Activated naive CD4-positive, alpha-beta T cell treated with anti-CD3 and anti-CD28 coated beads for 36 hours (primary cell): ENCODE data around the gene ROCK1. TPM values are rescaled to one million over a fixed set of nuclear protein-coding genes. Genes with fewer than 3 reads are reported as not detected.

ENCODE experiments used
- CTCF ChIA-PET: fragments of 350-600 bp; sonication (Branson Sonifier 250); formaldehyde crosslinking; loops from one replicate; lab custom pipeline; 2021; ENCODE audit warnings: antibody characterized with exemption; lab: Charles Lee
- DNase-seq: peaks from one replicate; pipeline ENCODE4 v3.0.0-alpha.2; 2020
- H3K27ac Mint-ChIP-seq: one replicate; pipeline ENCODE4 v1.8.0; 2021; ENCODE audit warnings: mild to moderate bottlenecking, mixed read lengths
- H3K27me3 Mint-ChIP-seq: one replicate; pipeline ENCODE4 v1.8.0; 2021; ENCODE audit warnings: low read depth, mixed read lengths
- H3K36me3 Mint-ChIP-seq: one replicate; pipeline ENCODE4 v1.8.0; 2021; ENCODE audit warnings: low read depth, mixed read lengths
- H3K4me1 Mint-ChIP-seq: one replicate; pipeline ENCODE4 v1.8.0; 2021; ENCODE audit warnings: low read depth, mixed read lengths
- H3K4me3 Mint-ChIP-seq: one replicate; pipeline ENCODE4 v1.8.0; 2021; ENCODE audit warnings: mild to moderate bottlenecking, moderate library complexity, mixed read lengths
- H3K9me3 Mint-ChIP-seq: one replicate; pipeline ENCODE4 v1.8.0; 2021; ENCODE audit warnings: mixed read lengths
- intact Hi-C: fragments of 100-400 bp; cut with micrococcal nuclease; formaldehyde crosslinking; loops from one replicate; pipeline ENCODE4 v1.15.1; 2023
- total RNA-seq, 2 experiments: library from RNA; stranded (reverse); gene quantifications; one replicate each; pipeline ENCODE4 v1.2.3, GENCODE V29; 2021

Gene ROCK1
- total RNA-seq, 2 experiments from 2014 or later = 49.8 to 51.5 TPM

GRCh38 chr18:21071071-21071470, 40.5 kb downstream of the ROCK1 start:
- CTCF ChIA-PET = interaction anchor here (0.8 kb wide), 1 partner anchor 23 kb away, joined by 3 read pairs; no protein-coding TSS in a partner anchor
- intact Hi-C loops = loop anchor here (2.0 kb wide), 1 partner anchor 30 kb away; no protein-coding TSS in a partner anchor
- Mint-ChIP-seq H3K9me3 (no peaks in the 10 kb centered on the region), H3K36me3 (no peaks in the 10 kb centered on the region), H3K27me3 (no peaks in the 10 kb centered on the region), H3K4me3 (no peak overlapping the region), H3K4me1 (peaks cover 46% of the 10 kb centered on the region), H3K27ac (no peak overlapping the region)
- DNase-seq = no peak

GRCh38 chr18:21069468-21069867, 42.1 kb downstream of the ROCK1 start:
- Mint-ChIP-seq H3K27ac (no peak overlapping the region), H3K27me3 (no peaks in the 10 kb centered on the region), H3K4me3 (no peak overlapping the region), H3K36me3 (peaks cover 2% of the 10 kb centered on the region), H3K4me1 (peaks cover 33% of the 10 kb centered on the region), H3K9me3 (no peaks in the 10 kb centered on the region)
- intact Hi-C loops = no loop called here
- no peak for DNase-seq
- CTCF ChIA-PET = no interaction called here

GRCh38 chr18:21064347-21064746, 47.3 kb downstream of the ROCK1 start:
- Mint-ChIP-seq H3K4me1 (peaks cover 20% of the 10 kb centered on the region), H3K27me3 (no peaks in the 10 kb centered on the region), H3K27ac (no peak overlapping the region), H3K9me3 (no peaks in the 10 kb centered on the region), H3K4me3 (no peak overlapping the region), H3K36me3 (peaks cover 8% of the 10 kb centered on the region)
- intact Hi-C loops = no loop called here
- CTCF ChIA-PET = no interaction called here
- no peak for DNase-seq

- no peak for DNase-seq
- Mint-ChIP-seq H3K4me1 (peaks cover 18% of the 10 kb centered on the region), H3K27me3 (no peaks in the 10 kb centered on the region), H3K4me3 (no peak overlapping the region), H3K9me3 (no peaks in the 10 kb centered on the region), H3K27ac (no peak overlapping the region), H3K36me3 (peaks cover 8% of the 10 kb centered on the region)
- CTCF ChIA-PET = no interaction called here
- intact Hi-C loops = no loop called here
Measured at GRCh38 chr18:21063011-21063410, 48.6 kb downstream of the ROCK1 start.

- intact Hi-C loops = loop anchor here (2.0 kb wide), 1 partner anchor 54 kb away; the partner anchor contains the start of gene ROCK1
- H3K4me3 Mint-ChIP-seq = no peak overlapping the region
- H3K27ac Mint-ChIP-seq = no peak overlapping the region
Measured at GRCh38 chr18:21057112-21057511, 54.5 kb downstream of the ROCK1 start.

GRCh38 chr18:21056545-21056944, 55.1 kb downstream of the ROCK1 start:
- intact Hi-C loops = loop anchor here (2.0 kb wide), 1 partner anchor 54 kb away; the partner anchor contains the start of gene ROCK1
- Mint-ChIP-seq H3K27ac (no peak overlapping the region), H3K4me3 (no peak overlapping the region), H3K4me1 (peaks cover 19% of the 10 kb centered on the region), H3K36me3 (no peaks in the 10 kb centered on the region), H3K27me3 (no peaks in the 10 kb centered on the region), H3K9me3 (no peaks in the 10 kb centered on the region)
- no peak for DNase-seq
- CTCF ChIA-PET = interaction anchor here (0.9 kb wide), 1 partner anchor 8 kb away, joined by 3 read pairs; no protein-coding TSS in a partner anchor

More at GRCh38 chr18:21057112-21057511, 54.5 kb downstream of the ROCK1 start:
- Mint-ChIP-seq H3K36me3 (peaks cover 3% of the 10 kb centered on the region), H3K9me3 (no peaks in the 10 kb centered on the region), H3K27me3 (no peaks in the 10 kb centered on the region), H3K4me1 (peaks cover 13% of the 10 kb centered on the region)
- CTCF ChIA-PET = interaction anchor here (0.9 kb wide), 1 partner anchor 9 kb away, joined by 3 read pairs; no protein-coding TSS in a partner anchor
- DNase-seq = no peak

- H3K4me3 Mint-ChIP-seq = no peak overlapping the region
- H3K27ac Mint-ChIP-seq = no peak overlapping the region
- peaks cover 34% of the 10 kb centered on the region for H3K4me1 Mint-ChIP-seq
- H3K9me3 Mint-ChIP-seq = no peaks in the 10 kb centered on the region
- no peak for DNase-seq
- no peaks in the 10 kb centered on the region for H3K27me3 Mint-ChIP-seq
- CTCF ChIA-PET = interaction anchor here (0.6 kb wide), 1 partner anchor 56 kb away, joined by 3 read pairs; no protein-coding TSS in a partner anchor
- no peaks in the 10 kb centered on the region for H3K36me3 Mint-ChIP-seq
- intact Hi-C loops = no loop called here
Measured at GRCh38 chr18:21054252-21054821, 57.3 kb downstream of the ROCK1 start.

GRCh38 chr18:21053127-21053526, 58.5 kb downstream of the ROCK1 start:
- Mint-ChIP-seq H3K36me3 (peaks cover under 1% of the 10 kb centered on the region), H3K27ac (no peak overlapping the region), H3K27me3 (no peaks in the 10 kb centered on the region), H3K4me3 (no peak overlapping the region), H3K9me3 (no peaks in the 10 kb centered on the region), H3K4me1 (peaks cover 32% of the 10 kb centered on the region)
- intact Hi-C loops = no loop called here
- no peak for DNase-seq
- CTCF ChIA-PET = no interaction called here

GRCh38 chr18:21052385-21052784, 59.2 kb downstream of the ROCK1 start:
- H3K4me1 Mint-ChIP-seq = peaks cover 32% of the 10 kb centered on the region
- no peaks in the 10 kb centered on the region for H3K27me3 Mint-ChIP-seq
- no peak overlapping the region for H3K4me3 Mint-ChIP-seq
- H3K27ac Mint-ChIP-seq = no peak overlapping the region
- CTCF ChIA-PET = no interaction called here
- DNase-seq = no peak
- H3K9me3 Mint-ChIP-seq = no peaks in the 10 kb centered on the region
- intact Hi-C loops = no loop called here
- peaks cover 4% of the 10 kb centered on the region for H3K36me3 Mint-ChIP-seq

GRCh38 chr18:21051620-21052019, 60.0 kb downstream of the ROCK1 start:
- CTCF ChIA-PET = interaction anchor here (0.5 to 1.3 kb wide), 3 partner anchors 9 to 85 kb away, joined by 3 read pairs; no protein-coding TSS in a partner anchor
- H3K27ac Mint-ChIP-seq = no peak overlapping the region
- H3K36me3 Mint-ChIP-seq = peaks cover 7% of the 10 kb centered on the region
- H3K9me3 Mint-ChIP-seq = no peaks in the 10 kb centered on the region
- H3K4me3 Mint-ChIP-seq = no peak overlapping the region
- intact Hi-C loops = no loop called here
- H3K27me3 Mint-ChIP-seq = no peaks in the 10 kb centered on the region
- peaks cover 34% of the 10 kb centered on the region for H3K4me1 Mint-ChIP-seq
- DNase-seq = no peak

GRCh38 chr18:21049306-21049705, 62.3 kb downstream of the ROCK1 start:
- Mint-ChIP-seq H3K4me3 (no peak overlapping the region), H3K36me3 (peaks cover 12% of the 10 kb centered on the region), H3K27me3 (no peaks in the 10 kb centered on the region), H3K27ac (no peak overlapping the region), H3K4me1 (peaks cover 40% of the 10 kb centered on the region), H3K9me3 (no peaks in the 10 kb centered on the region)
- CTCF ChIA-PET = interaction anchor here (0.9 to 1.4 kb wide), 2 partner anchors 9 to 63 kb away, joined by 3 to 5 read pairs; partner anchors contain the start of gene ROCK1
- intact Hi-C loops = loop anchor here (5.0 kb wide), 1 partner anchor 33 kb away; no protein-coding TSS in a partner anchor
- no peak for DNase-seq

GRCh38 chr18:21047126-21047525, 64.5 kb downstream of the ROCK1 start:
- peaks cover 12% of the 10 kb centered on the region for H3K36me3 Mint-ChIP-seq
- H3K27ac Mint-ChIP-seq = no peak overlapping the region
- DNase-seq = no peak
- peaks cover 33% of the 10 kb centered on the region for H3K4me1 Mint-ChIP-seq
- H3K9me3 Mint-ChIP-seq = no peaks in the 10 kb centered on the region
- CTCF ChIA-PET = no interaction called here
- no peak overlapping the region for H3K4me3 Mint-ChIP-seq
- no peaks in the 10 kb centered on the region for H3K27me3 Mint-ChIP-seq
- intact Hi-C loops = loop anchor here (5.0 kb wide), 1 partner anchor 35 kb away; no protein-coding TSS in a partner anchor

GRCh38 chr18:21040466-21040865, 71.1 kb downstream of the ROCK1 start:
- H3K27ac Mint-ChIP-seq = no peak overlapping the region
- peaks cover 20% of the 10 kb centered on the region for H3K36me3 Mint-ChIP-seq
- no peaks in the 10 kb centered on the region for H3K27me3 Mint-ChIP-seq
- H3K4me1 Mint-ChIP-seq = peaks cover 10% of the 10 kb centered on the region
- CTCF ChIA-PET = no interaction called here
- DNase-seq = no peak
- no peaks in the 10 kb centered on the region for H3K9me3 Mint-ChIP-seq
- no peak overlapping the region for H3K4me3 Mint-ChIP-seq
- intact Hi-C loops = no loop called here
